Measurements from ENCODE around the gene FKRP. TPM values are rescaled to one million over a fixed set of nuclear protein-coding genes. Genes with fewer than 3 reads are reported as not detected.

FKRP gene
- total RNA-seq, 3 donors from 2014 or later (not counting 1 experiment from before 2014, with no cell fraction given), result 19.1 to 23.3 (median 19.8) TPM

DNA sequence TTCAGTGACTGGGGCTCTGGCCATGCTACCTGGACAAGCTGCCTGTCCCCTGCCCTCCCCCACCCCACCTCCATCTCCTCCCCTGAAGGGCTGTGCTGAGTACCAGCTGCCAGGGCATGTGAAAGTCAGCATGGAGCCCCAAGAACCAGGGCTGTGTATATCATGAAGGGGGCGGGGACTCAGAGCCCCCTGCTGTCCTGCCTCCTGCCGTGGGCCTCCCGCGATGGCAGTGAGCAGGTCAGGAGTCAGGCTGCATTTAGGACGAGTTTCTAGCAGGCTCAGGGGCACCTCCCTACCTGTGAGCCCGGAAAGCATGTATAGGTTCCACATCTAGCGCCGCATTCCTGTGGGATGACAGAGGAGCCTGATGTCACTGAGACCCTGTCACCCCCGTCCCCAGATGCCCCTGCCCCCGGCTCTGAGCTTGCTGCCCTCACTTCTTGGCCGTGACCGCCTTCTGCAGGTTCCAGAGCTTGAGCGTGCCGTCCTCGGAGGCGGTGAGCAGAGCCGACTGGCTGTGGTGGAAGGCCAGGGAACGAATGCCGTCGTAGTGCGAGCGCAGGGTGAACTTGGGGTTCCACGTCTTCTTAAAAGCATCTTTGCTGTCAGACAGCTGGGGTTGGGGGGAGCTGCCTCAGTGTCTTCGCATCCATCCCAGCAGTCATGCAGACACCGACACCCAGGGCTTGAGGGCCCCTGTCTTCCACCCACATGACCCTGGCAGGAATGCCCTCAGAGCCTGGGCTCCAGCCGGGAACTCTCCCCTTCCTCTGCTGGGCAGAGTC is 20.6 kb upstream of the FKRP start:
- H3K9me3 ChIP-seq (ENCODE audit: control insufficient read depth, insufficient read depth, low read length), result no peaks in the 10 kb centered on the region
- no peaks in the 10 kb centered on the region for H3K27me3 ChIP-seq (ENCODE audit: control insufficient read depth, insufficient read depth, low read length)
- no peak overlapping the region for H3K4me3 ChIP-seq (ENCODE audit: low read length)
- WGBS (ENCODE audit: insufficient coverage), result 97% methylated on average over 26 of the region's 26 CpGs
- no peak overlapping the region for H3K27ac ChIP-seq (ENCODE audit: low read length)
- no peaks in the 10 kb centered on the region for H3K9me3 Mint-ChIP-seq
- H3K4me1 Mint-ChIP-seq, result peaks cover 27 to 53% of the 10 kb centered on the region in 2 donors
- TF ChIP-seq, protein P1, sequence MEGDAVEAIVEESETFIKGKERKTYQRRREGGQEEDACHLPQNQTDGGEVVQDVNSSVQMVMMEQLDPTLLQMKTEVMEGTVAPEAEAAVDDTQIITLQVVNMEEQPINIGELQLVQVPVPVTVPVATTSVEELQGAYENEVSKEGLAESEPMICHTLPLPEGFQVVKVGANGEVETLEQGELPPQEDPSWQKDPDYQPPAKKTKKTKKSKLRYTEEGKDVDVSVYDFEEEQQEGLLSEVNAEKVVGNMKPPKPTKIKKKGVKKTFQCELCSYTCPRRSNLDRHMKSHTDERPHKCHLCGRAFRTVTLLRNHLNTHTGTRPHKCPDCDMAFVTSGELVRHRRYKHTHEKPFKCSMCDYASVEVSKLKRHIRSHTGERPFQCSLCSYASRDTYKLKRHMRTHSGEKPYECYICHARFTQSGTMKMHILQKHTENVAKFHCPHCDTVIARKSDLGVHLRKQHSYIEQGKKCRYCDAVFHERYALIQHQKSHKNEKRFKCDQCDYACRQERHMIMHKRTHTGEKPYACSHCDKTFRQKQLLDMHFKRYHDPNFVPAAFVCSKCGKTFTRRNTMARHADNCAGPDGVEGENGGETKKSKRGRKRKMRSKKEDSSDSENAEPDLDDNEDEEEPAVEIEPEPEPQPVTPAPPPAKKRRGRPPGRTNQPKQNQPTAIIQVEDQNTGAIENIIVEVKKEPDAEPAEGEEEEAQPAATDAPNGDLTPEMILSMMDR (IDR thresholded peaks at IDR 0.05), result no peak
- ATAC-seq (no peak), DNase-seq (no peak)
- H3K4me1 ChIP-seq (ENCODE audit: control insufficient read depth, insufficient read depth, low read length), result peaks cover 49% of the 10 kb centered on the region
- no peaks in the 10 kb centered on the region for H3K36me3 Mint-ChIP-seq
- no peak overlapping the region for H3K27ac Mint-ChIP-seq
- H3K27me3 Mint-ChIP-seq (ENCODE audit: low read depth in 2 of 2), result no peaks in the 10 kb centered on the region
- no peak overlapping the region for H3K4me3 Mint-ChIP-seq
- intact Hi-C loops (cut with micrococcal nuclease), result no loop called here
- peaks cover 75% of the 10 kb centered on the region for H3K36me3 ChIP-seq (ENCODE audit: control insufficient read depth, insufficient read depth, low read length)

DNA sequence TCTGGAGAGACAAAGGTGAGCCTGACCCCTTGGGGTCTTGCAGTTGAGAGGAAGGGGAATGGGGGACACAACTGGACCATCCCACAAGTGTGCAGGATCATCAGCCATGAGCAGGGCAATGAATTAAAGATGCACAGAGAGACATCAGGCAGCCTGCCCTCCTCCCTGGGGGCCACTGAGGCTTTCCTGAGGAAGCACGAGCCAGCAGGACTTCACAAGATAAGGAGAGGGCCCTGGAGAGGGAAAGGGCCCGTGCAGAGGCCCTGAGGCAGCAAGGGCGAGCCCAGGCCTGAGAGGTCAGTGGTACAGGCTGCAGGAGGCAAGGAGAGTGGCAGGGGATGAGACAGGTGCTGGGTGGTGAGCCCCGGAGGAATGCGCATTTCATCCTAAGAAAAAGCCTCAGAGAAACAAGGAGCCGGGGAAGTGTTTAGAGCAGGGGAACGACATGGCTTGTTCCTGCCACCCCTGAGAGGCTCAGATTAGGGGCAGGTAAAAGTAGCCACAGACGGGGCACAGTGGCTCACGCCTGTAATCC is 19.9 kb upstream of the FKRP start:
- no peak for DNase-seq
- intact Hi-C loops (cut with micrococcal nuclease), result no loop called here

DNA sequence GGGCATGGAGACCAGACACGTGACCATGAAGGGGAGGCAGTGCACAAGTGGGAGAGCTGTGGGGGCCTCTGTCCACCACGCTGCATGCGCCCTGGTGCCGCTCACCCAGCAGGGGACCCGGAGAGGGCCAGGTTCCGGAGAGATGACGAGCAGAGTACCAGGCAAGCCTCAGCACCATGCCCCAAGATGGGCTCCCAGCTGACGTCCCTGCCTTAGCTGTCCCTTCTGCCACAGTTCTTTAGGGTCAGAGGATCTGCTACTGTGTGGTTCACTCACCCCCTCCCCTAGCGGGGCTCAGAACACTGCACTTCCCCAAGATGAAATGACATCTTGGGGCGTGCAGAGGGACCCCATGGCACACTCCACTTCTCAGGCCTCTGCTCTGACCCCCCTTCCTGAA is 19.3 kb upstream of the FKRP start:
- Histone ChIP-seq H3K36me3 (ENCODE audit: control insufficient read depth, insufficient read depth, low read length) (peaks cover 76% of the 10 kb centered on the region), H3K4me3 (ENCODE audit: low read length) (no peak overlapping the region), H3K4me1 (ENCODE audit: control insufficient read depth, insufficient read depth, low read length) (peaks cover 43% of the 10 kb centered on the region), H3K27ac (ENCODE audit: low read length) (no peak overlapping the region), H3K27me3 (ENCODE audit: control insufficient read depth, insufficient read depth, low read length) (no peaks in the 10 kb centered on the region), H3K9me3 (ENCODE audit: control insufficient read depth, insufficient read depth, low read length) (no peaks in the 10 kb centered on the region)
- peaks cover 23 to 52% of the 10 kb centered on the region in 2 donors for H3K4me1 Mint-ChIP-seq
- ATAC-seq (no peak), DNase-seq (no peak)
- no peak overlapping the region for H3K4me3 Mint-ChIP-seq
- H3K27me3 Mint-ChIP-seq (ENCODE audit: low read depth in 2 of 2), result no peaks in the 10 kb centered on the region
- TF ChIP-seq, protein P1 (IDR thresholded peaks at IDR 0.05), result no peak
- 94% methylated on average over 10 of the region's 10 CpGs for WGBS (ENCODE audit: insufficient coverage)
- intact Hi-C loops (cut with micrococcal nuclease), result no loop called here
- no peak overlapping the region for H3K27ac Mint-ChIP-seq
- no peaks in the 10 kb centered on the region for H3K9me3 Mint-ChIP-seq
- no peaks in the 10 kb centered on the region for H3K36me3 Mint-ChIP-seq

More for the DNA sequence above, 19.9 kb upstream of the FKRP start:
- H3K4me3 Mint-ChIP-seq, result no peak overlapping the region
- WGBS (ENCODE audit: insufficient coverage), result 92% methylated on average over 9 of the region's 9 CpGs
- peaks cover 47% of the 10 kb centered on the region for H3K4me1 ChIP-seq (ENCODE audit: control insufficient read depth, insufficient read depth, low read length)
- peaks cover 24 to 52% of the 10 kb centered on the region in 2 donors for H3K4me1 Mint-ChIP-seq
- H3K27ac Mint-ChIP-seq, result no peak overlapping the region
- H3K9me3 ChIP-seq (ENCODE audit: control insufficient read depth, insufficient read depth, low read length), result no peaks in the 10 kb centered on the region
- peaks cover 75% of the 10 kb centered on the region for H3K36me3 ChIP-seq (ENCODE audit: control insufficient read depth, insufficient read depth, low read length)
- H3K36me3 Mint-ChIP-seq, result no peaks in the 10 kb centered on the region
- no peaks in the 10 kb centered on the region for H3K27me3 ChIP-seq (ENCODE audit: control insufficient read depth, insufficient read depth, low read length)
- no peak overlapping the region for H3K4me3 ChIP-seq (ENCODE audit: low read length)
- no peaks in the 10 kb centered on the region for H3K27me3 Mint-ChIP-seq (ENCODE audit: low read depth in 2 of 2)
- H3K9me3 Mint-ChIP-seq, result no peaks in the 10 kb centered on the region
- TF ChIP-seq, protein P1 (IDR thresholded peaks at IDR 0.05), result no peak
- H3K27ac ChIP-seq (ENCODE audit: low read length), result no peak overlapping the region
- no peak for ATAC-seq
